ENCODE measurements around the gene NDST4. TPM values are rescaled to one million over a fixed set of nuclear protein-coding genes. Genes with fewer than 3 reads are reported as not detected.

The NDST4 gene
- total RNA-seq, 4 donors from 2014 or later: 0.20 to 2.2 (median 0.55) TPM

DNA sequence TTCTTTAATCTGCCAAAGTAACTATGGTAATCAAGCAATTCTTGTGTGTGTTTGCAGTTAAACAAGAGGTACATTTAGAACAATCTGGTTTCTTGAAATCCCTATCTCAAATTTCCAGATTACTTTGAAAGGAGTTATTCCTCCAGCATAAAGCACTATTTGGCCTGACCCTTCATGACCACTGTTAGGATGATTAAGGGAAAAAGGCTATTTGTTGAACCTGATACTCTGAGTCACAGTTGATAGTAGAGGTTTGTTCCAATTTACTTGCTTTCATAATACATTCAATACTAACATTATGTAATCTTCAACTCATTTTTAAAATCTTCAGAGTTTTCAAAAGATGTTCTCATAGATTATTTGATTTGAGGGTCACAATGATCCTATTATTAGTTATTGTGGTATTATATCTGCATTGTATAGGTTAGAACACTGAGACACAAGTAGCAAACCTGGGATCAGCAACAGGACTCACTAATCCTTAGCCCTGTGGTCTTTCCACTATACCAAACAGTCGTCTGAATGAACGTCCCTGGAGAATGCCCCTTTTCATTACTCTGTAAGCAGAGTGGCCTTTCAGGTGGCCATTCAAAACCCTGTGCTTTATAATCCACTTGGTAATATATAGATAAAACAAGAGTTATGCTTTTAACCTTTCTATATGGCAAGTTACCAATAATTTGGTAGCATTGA is 8.1 kb upstream of the NDST4 start:
- Histone ChIP-seq H3K4me1 (peaks cover 0 to 7% (median 0%) of the 10 kb centered on the region in 4 donors), H3K4me3 (no peak overlapping the region), H3K27me3 (no peaks in the 10 kb centered on the region), H3K36me3 (no peaks in the 10 kb centered on the region), H3K27ac (no peak overlapping the region), H3K9me3 (no peaks in the 10 kb centered on the region)
- TF ChIP-seq POLR2A (IDR thresholded peaks at IDR 0.05) (no peak), EP300 (IDR thresholded peaks at IDR 0.05) (no peak), CTCF (IDR thresholded peaks at IDR 0.05) (no peak)
- no peak for DNase-seq (ENCODE audit: low spot score in 2 of 2)
- 38 to 48% methylated on average over 2 of the region's 2 CpGs for WGBS, 2 donors

DNA sequence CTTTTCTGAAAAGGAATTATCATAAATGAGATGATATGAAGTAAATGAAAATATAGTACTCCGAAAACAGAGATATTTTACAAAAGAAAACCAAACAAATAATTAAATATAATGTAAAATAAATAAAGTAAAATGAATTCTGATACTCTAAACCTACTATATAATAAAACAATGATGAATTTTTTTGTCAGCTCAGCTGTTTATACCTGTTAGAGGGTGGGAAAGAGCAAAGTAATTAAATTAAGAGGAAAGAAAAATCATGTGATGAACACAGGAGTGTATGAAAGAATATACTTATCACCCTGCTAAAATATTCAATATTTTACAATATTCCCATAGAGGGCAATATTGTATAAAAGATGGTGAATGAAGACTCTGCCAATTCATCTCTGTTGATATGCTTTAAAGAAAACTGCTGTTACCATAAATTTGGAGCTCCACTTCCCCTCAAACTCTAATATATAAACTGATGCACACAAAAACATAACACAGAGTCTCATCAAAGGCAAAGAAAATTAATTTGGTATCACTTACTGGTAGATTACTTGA is 6.5 kb upstream of the NDST4 start:
- TF ChIP-seq EP300 (IDR thresholded peaks at IDR 0.05) (no peak), CTCF (IDR thresholded peaks at IDR 0.05) (peak in 3 of 5 experiments; percentile 6 to 26 (median 13))
- DNase-seq (ENCODE audit: low spot score in 2 of 2): no peak
- Histone ChIP-seq H3K27me3 (no peaks in the 10 kb centered on the region), H3K27ac (no peak overlapping the region), H3K4me3 (no peak overlapping the region), H3K4me1 (peaks cover 0 to 7% (median 0%) of the 10 kb centered on the region in 4 donors), H3K36me3 (no peaks in the 10 kb centered on the region), H3K9me3 (no peaks in the 10 kb centered on the region)
- 95 to 98% methylated on average over 1 of the region's 1 CpG for WGBS, 2 donors

GRCh38 chr4:115117651-115118050 is 4.2 kb upstream of the NDST4 start:
- Histone ChIP-seq H3K27me3 (no peaks in the 10 kb centered on the region), H3K27ac (no peak overlapping the region)
- 46 to 48% methylated on average over 3 of the region's 3 CpGs for WGBS, 2 donors

GRCh38 chr4:115110191-115111181 is 2.9 kb downstream of the NDST4 start:
- TF ChIP-seq EP300 (IDR thresholded peaks at IDR 0.05) (no peak), CTCF (IDR thresholded peaks at IDR 0.05) (no peak), POLR2A (IDR thresholded peaks at IDR 0.05) (no peak)
- 71% methylated on average over 4 of the region's 4 CpGs for WGBS, 2 donors
- H3K4me1 ChIP-seq: peaks cover 0 to 12% (median 0%) of the 10 kb centered on the region in 4 donors
- DNase-seq (ENCODE audit: low spot score in 2 of 2): no peak
- H3K9me3 ChIP-seq: no peaks in the 10 kb centered on the region
- no peak overlapping the region for H3K4me3 ChIP-seq
- no peak overlapping the region for H3K27ac ChIP-seq
- H3K27me3 ChIP-seq: no peaks in the 10 kb centered on the region
- H3K36me3 ChIP-seq: no peaks in the 10 kb centered on the region

More at GRCh38 chr4:115117651-115118050, 4.2 kb upstream of the NDST4 start:
- DNase-seq (ENCODE audit: low spot score in 2 of 2): no peak
- TF ChIP-seq POLR2A (IDR thresholded peaks at IDR 0.05): no peak
- TF ChIP-seq CTCF (IDR thresholded peaks at IDR 0.05): no peak
- no peak for TF ChIP-seq EP300 (IDR thresholded peaks at IDR 0.05)
- Histone ChIP-seq H3K9me3 (no peaks in the 10 kb centered on the region), H3K4me3 (no peak overlapping the region), H3K36me3 (no peaks in the 10 kb centered on the region), H3K4me1 (peaks cover 0 to 15% (median 0%) of the 10 kb centered on the region in 4 donors)
